Measurements from ENCODE around the gene MIA.

GRCh38 chr19:40807147-40808020, 32.1 kb downstream of the MIA start:
- TF ChIP-seq CTCF (IDR thresholded peaks at IDR 0.05; ENCODE audit: insufficient read depth, low read length): no peak
- no peak for TF ChIP-seq REST (IDR thresholded peaks at IDR 0.05; ENCODE audit: insufficient replicate concordance, low read depth)
- no peak for TF ChIP-seq POLR2AphosphoS5 (IDR thresholded peaks at IDR 0.05; ENCODE audit: low read depth)
- no peak for TF ChIP-seq GABPA (IDR thresholded peaks at IDR 0.05; ENCODE audit: low read depth)

Data from HL-60 (cell line).